HTERT RPE-1 (cell line): Measurements from ENCODE around the gene GPS1.

ENCODE experiments used
- in situ Hi-C: fragments of 300-500 bp; cut with MboI; formaldehyde crosslinking; loops from 4 replicates; pipeline ENCODE4 v1.14.3; 2020; ENCODE audit warnings: low sequenced_read_pairs

GPS1 gene

GRCh38 chr17:82098939-82099763, 47.5 kb downstream of the GPS1 start:
- in situ Hi-C loops: no loop called here

- in situ Hi-C loops: no loop called here
Observed at GRCh38 chr17:82100502-82101298, 49.0 kb downstream of the GPS1 start.

GRCh38 chr17:82101301-82101715, 49.6 kb downstream of the GPS1 start:
- in situ Hi-C loops: no loop called here

- in situ Hi-C loops: no loop called here
Observed at GRCh38 chr17:82101767-82102679, 50.3 kb downstream of the GPS1 start.

- in situ Hi-C loops: no loop called here
Observed at GRCh38 chr17:82103553-82104451, 52.1 kb downstream of the GPS1 start.

GRCh38 chr17:82104797-82105416, 53.2 kb downstream of the GPS1 start:
- in situ Hi-C loops: no loop called here

- in situ Hi-C loops: no loop called here
Observed at GRCh38 chr17:82105417-82105881, 53.8 kb downstream of the GPS1 start.

- in situ Hi-C loops: no loop called here
Observed at GRCh38 chr17:82105882-82106687, 54.4 kb downstream of the GPS1 start.

- in situ Hi-C loops: no loop called here
Observed at GRCh38 chr17:82106688-82107305, 55.1 kb downstream of the GPS1 start.
